IMR-90 (cell line): ENCODE data around the gene PPP1R12B. TPM values are rescaled to one million over a fixed set of nuclear protein-coding genes. Genes with fewer than 3 reads are reported as not detected.
A peak's percentile ranks its signal among the peaks of the same experiment; 100 is the strongest.

ENCODE experiments used
- ATAC-seq: fragments of 200-7000 bp; cut with Tn5 transposase; 2 replicates; pipeline ENCODE4 v1.9.1; 2020; ENCODE audit warnings: low read depth, mild to moderate bottlenecking, moderate library complexity
- BruUV-seq: library from RNA; stranded (reverse); fragments of 400-500 nt; replicated peaks from 2 replicates; lab custom pipeline; 2021; lab: Mats Ljungman, UMichigan
- CTCF ChIA-PET: fragments of 300-600 bp; formaldehyde crosslinking; extraction: SDS; loops from one replicate; lab custom pipeline; 2021; ENCODE audit warnings: antibody characterized with exemption; lab: Yijun Ruan, JAX
- POLR2A ChIA-PET: fragments of 300-600 bp; sonication (Branson Sonifier 250); formaldehyde crosslinking; loops from one replicate; lab custom pipeline; 2022; ENCODE audit warnings: antibody characterized with exemption; ENCODE audit not compliant: unreplicated experiment; lab: Charles Lee
- DNase-seq: peaks from one replicate; pipeline ENCODE4 v3.0.0; 2013
- H2AFZ ChIP-seq: replicated peaks from 2 replicates; pipeline ENCODE3; 2013; ENCODE audit warnings: low read length, mild to moderate bottlenecking; ENCODE audit not compliant: poor library complexity
- H2AK5ac ChIP-seq: 2 replicates; pipeline ENCODE4 v1.6.1; 2013; ENCODE audit warnings: low read depth, low read length, inconsistent platforms
- H2AK9ac ChIP-seq: replicated peaks from 2 replicates; pipeline ENCODE3; 2013; ENCODE audit warnings: mild to moderate bottlenecking, low read depth, low read length, moderate library complexity; ENCODE audit not compliant: poor library complexity
- H2BK120ac ChIP-seq: 2 replicates; pipeline ENCODE4 v1.6.1; 2013; ENCODE audit warnings: low read depth, low read length, inconsistent platforms
- H2BK15ac ChIP-seq: 3 replicates; pipeline ENCODE4 v1.6.1; 2013; ENCODE audit warnings: low read depth, low read length, inconsistent platforms
- H2BK20ac ChIP-seq: 2 replicates; pipeline ENCODE4 v1.6.1; 2013; ENCODE audit warnings: low read depth, mild to moderate bottlenecking, inconsistent platforms, low read length, moderate library complexity
- H2BK5ac ChIP-seq: 2 replicates; pipeline ENCODE4 v1.6.1; 2013; ENCODE audit warnings: mild to moderate bottlenecking, low read depth, low read length, inconsistent platforms; ENCODE audit not compliant: poor library complexity, severe bottlenecking
- H3K14ac ChIP-seq: replicated peaks from 2 replicates; pipeline ENCODE4 v1.6.1; 2013; ENCODE audit warnings: low read depth, low read length, inconsistent platforms
- H3K18ac ChIP-seq: 2 replicates; pipeline ENCODE4 v1.6.1; 2013; ENCODE audit warnings: low read depth, low read length, control low read depth
- H3K23ac ChIP-seq: 2 replicates; pipeline ENCODE4 v1.6.1; 2013; ENCODE audit warnings: low read depth, low read length, inconsistent platforms
- H3K27ac ChIP-seq: 2 replicates; pipeline ENCODE4 v1.5.1; 2013; ENCODE audit warnings: mild to moderate bottlenecking, control low read depth, low read length; ENCODE audit not compliant: insufficient read depth
- H3K27me3 ChIP-seq: 2 replicates; pipeline ENCODE4 v1.6.1; 2013; ENCODE audit warnings: low read length; ENCODE audit not compliant: control insufficient read depth, insufficient read depth
- H3K36me3 ChIP-seq: 2 replicates; pipeline ENCODE4 v1.6.1; 2013; ENCODE audit warnings: low read length, mixed read lengths; ENCODE audit not compliant: control insufficient read depth, insufficient read depth
- H3K4ac ChIP-seq: 2 replicates; pipeline ENCODE4 v1.6.1; 2013; ENCODE audit warnings: low read depth, low read length, inconsistent platforms
- H3K4me1 ChIP-seq: 2 replicates; pipeline ENCODE4 v1.6.1; 2013; ENCODE audit warnings: low read length, mixed read lengths; ENCODE audit not compliant: control insufficient read depth, insufficient read depth
- H3K4me2 ChIP-seq: 2 replicates; pipeline ENCODE4 v1.6.1; 2013; ENCODE audit warnings: low read depth, mild to moderate bottlenecking, control low read depth, low read length, moderate library complexity
- H3K4me3 ChIP-seq: 2 replicates; pipeline ENCODE4 v1.5.1; 2013; ENCODE audit warnings: low read depth, mild to moderate bottlenecking, control low read depth, low read length, moderate library complexity; ENCODE audit not compliant: insufficient read depth
- H3K56ac ChIP-seq: 2 replicates; pipeline ENCODE4 v1.6.1; 2013; ENCODE audit warnings: low read length, inconsistent platforms; ENCODE audit not compliant: insufficient read depth; ENCODE audit errors: extremely low read depth
- H3K79me1 ChIP-seq, 2 experiments: 2 replicates each; pipeline ENCODE4 v1.6.1; 2013; ENCODE audit warnings: low read length in 2 of 2, inconsistent platforms in 1 of 2, low read depth in 1 of 2
- H3K9ac ChIP-seq: 2 replicates; pipeline ENCODE4 v1.6.1; 2013; ENCODE audit warnings: low read depth, low read length, control low read depth
- H3K9me1 ChIP-seq: 2 replicates; pipeline ENCODE4 v1.6.1; 2013; ENCODE audit warnings: low read length, inconsistent platforms; ENCODE audit not compliant: insufficient read depth
- H3K9me3 ChIP-seq: 2 replicates; pipeline ENCODE4 v1.6.1; 2013; ENCODE audit warnings: low read length; ENCODE audit not compliant: control insufficient read depth, insufficient read depth
- H4K20me1 ChIP-seq: 2 replicates; pipeline ENCODE4 v1.6.1; 2013; ENCODE audit warnings: low read length, inconsistent platforms; ENCODE audit not compliant: insufficient read depth
- H4K5ac ChIP-seq: 2 replicates; pipeline ENCODE4 v1.6.1; 2013; ENCODE audit warnings: mild to moderate bottlenecking, low read depth, low read length, control low read depth
- H4K8ac ChIP-seq, 2 experiments: 2 replicates each; pipeline ENCODE4 v1.6.1; 2013; ENCODE audit warnings: low read depth in 2 of 2, low read length in 2 of 2, control low read depth in 1 of 2, inconsistent platforms in 1 of 2
- H4K91ac ChIP-seq: 2 replicates; pipeline ENCODE4 v1.6.1; 2013; ENCODE audit warnings: low read depth, low read length, inconsistent platforms; ENCODE audit not compliant: insufficient read depth
- CHD1 ChIP-seq: IDR thresholded peaks from 2 replicates; pipeline ENCODE4 v1.6.1; 2012; ENCODE audit warnings: low read depth, low read length, improper control_type of control experiment
- MAFK ChIP-seq: IDR thresholded peaks from 2 replicates; pipeline ENCODE4 v1.6.1; 2012; ENCODE audit warnings: low read depth, low read length, improper control_type of control experiment
- POLR2A ChIP-seq: IDR thresholded peaks from 2 replicates; pipeline ENCODE4 v1.6.1; 2012; ENCODE audit warnings: mild to moderate bottlenecking, low read depth, low read length
- RAD21 ChIP-seq: IDR thresholded peaks from 2 replicates; pipeline ENCODE4 v1.6.1; 2012; ENCODE audit warnings: low read length, improper control_type of control experiment
- SMC3 ChIP-seq: fragments of 150-350 bp; IDR thresholded peaks from 2 replicates; pipeline ENCODE4 v1.6.1; 2016; ENCODE audit warnings: low read depth, mild to moderate bottlenecking, antibody characterized with exemption, low read length, moderate library complexity
- WGBS, 2 experiments: methylation state at CpG; one replicate each; pipeline versions ENCODE4 v1.1.5 to v1.1.7; 2013; ENCODE audit warnings: missing lambda C conversion rate in 2 of 2; ENCODE audit not compliant: insufficient read length in 1 of 2; ENCODE audit errors: extremely low coverage in 2 of 2; 5-methylcytosine and 5-hydroxymethylcytosine counted together
- dilution Hi-C: fragments of 300-500 bp; cut with HindIII; formaldehyde crosslinking; loops from one replicate; pipeline ENCODE4 v1.14.3; 2018; ENCODE audit warnings: low sequenced_read_pairs; ENCODE audit not compliant: unreplicated experiment
- in situ Hi-C: fragments of 300-500 bp; cut with MboI; formaldehyde crosslinking; loops from 3 replicates; pipeline ENCODE4 v1.14.3; 2019; ENCODE audit warnings: low sequenced_read_pairs, inconsistent platforms, mixed read lengths
- intact Hi-C: fragments of 100-400 bp; cut with micrococcal nuclease; formaldehyde crosslinking; loops from 2 replicates; pipeline ENCODE4 v1.10.0; 2022
- polyA plus RNA-seq, 3 experiments: library from polyadenylated mRNA; depleted of rRNA; stranded (reverse); fragments of >200 nt; gene quantifications; 2 replicates each; pipeline ENCODE4 v1.2.3, GENCODE V29; 2012; ENCODE audit warnings: low replicate concordance in 1 of 3
- total RNA-seq: library from RNA; depleted of rRNA; stranded (reverse); fragments of >200 nt; gene quantifications from 2 replicates; pipeline ENCODE4 v1.2.3, GENCODE V29; 2012

The PPP1R12B gene
- total and polyA plus RNA-seq, 2 of the 4 experiments (the other 2 are of a cell fraction) = 8.5 to 12.0 TPM

DNA sequence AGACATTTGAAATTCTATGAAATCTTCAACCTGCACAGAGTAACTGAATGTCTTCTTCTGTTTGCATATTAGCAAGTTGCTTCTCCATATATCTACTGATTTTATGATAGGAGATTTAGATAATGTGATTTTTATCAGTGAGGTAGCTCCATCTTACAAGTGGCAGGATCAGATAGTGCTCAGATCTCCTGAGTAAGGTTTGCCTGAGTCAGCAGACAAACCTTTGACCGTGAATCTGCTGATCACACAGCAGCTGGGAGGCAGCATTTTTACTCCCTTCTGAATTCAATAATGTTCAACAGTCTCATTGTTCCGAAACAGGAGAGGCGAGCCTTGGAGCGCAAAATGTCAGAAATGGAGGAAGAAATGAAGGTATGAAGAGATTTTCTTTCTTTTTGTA is 220.3 kb downstream of the PPP1R12B start:
- intact Hi-C loops = no loop called here
- Histone ChIP-seq H3K14ac (peak overlapping the region; percentile 82; the same call in 1 of the 2 replicates), H3K4me2 (no peak overlapping the region; the same call in 1 of the 2 replicates), H2BK5ac (no peak overlapping the region), H4K91ac (no peak overlapping the region; the same call in 1 of the 2 replicates), H3K4me1 (peaks cover 15% of the 10 kb centered on the region), H2BK120ac (peak overlapping the region; percentile 81; the same call in 1 of the 2 replicates), H3K4me3 (no peak overlapping the region), H3K4ac (peak overlapping the region; percentile 45; the same call in 1 of the 2 replicates), H4K20me1 (no peaks in the 10 kb centered on the region), H3K9me1 (peaks cover 8% of the 10 kb centered on the region), H3K9me3 (no peaks in the 10 kb centered on the region), H3K56ac (no peak overlapping the region), H3K27ac (peak overlapping the region; percentile 25; the same call in 1 of the 2 replicates), H3K9ac (peak overlapping the region; percentile 30; the same call in 1 of the 2 replicates), H2AK5ac (0 out of 2 replicates have a peak overlapping the region, but pooled peaks have one; percentile 7), H4K5ac (0 out of 2 replicates have a peak overlapping the region, but pooled peaks have one; percentile 0), H2AFZ (no peak overlapping the region), H2BK15ac (peak overlapping the region; percentile 1; the same call in 1 of the 3 replicates), H3K23ac (peak overlapping the region; percentile 37; the same call in 1 of the 2 replicates), H2BK20ac (peak overlapping the region; percentile 59; the same call in 1 of the 2 replicates), H3K79me1 (no peaks in the 10 kb centered on the region), H2AK9ac (no peak overlapping the region), H4K8ac (peak overlapping the region in 1 of 2 experiments; percentile 55; a peak in 1 of 4 replicates), H3K27me3 (no peaks in the 10 kb centered on the region), H3K18ac (peak overlapping the region; percentile 50; the same call in 1 of the 2 replicates), H3K36me3 (peaks cover 3% of the 10 kb centered on the region; the same call in 1 of the 2 replicates)
- no peak for TF ChIP-seq RAD21
- TF ChIP-seq SMC3 = no peak
- no peak for TF ChIP-seq CHD1
- peak; percentile 84 for TF ChIP-seq MAFK
- no peak for TF ChIP-seq POLR2A
- dilution Hi-C loops = no loop called here
- BruUV-seq = no TSS peak
- CTCF ChIA-PET = interaction anchor here (2.3 kb wide), 1 partner anchor 10 kb away, joined by 11 read pairs; no protein-coding TSS in a partner anchor
- WGBS, 2 experiments = no CpG with 5 or more reads among the region's 4 CpGs
- in situ Hi-C loops = no loop called here
- DNase-seq (no peak), ATAC-seq (no peak; the same call in 1 of the 2 replicates)
- POLR2A ChIA-PET = no interaction called here
